Esophagus muscularis mucosa (tissue), 4 donors: ENCODE data around the gene ADGRD2.

Experiments
- CTCF ChIP-seq, 3 experiments: fragments of 200-600 bp in 2 of 3; fragments of 450-650 bp in 1 of 3; sonication (generic) in 2 of 3; IDR thresholded peaks; one replicate each; pipeline ENCODE4 v1.5.1; 2017 to 2019; ENCODE audit warnings: antibody characterized with exemption in 3 of 3, mild to moderate bottlenecking in 2 of 3, moderate library complexity in 1 of 3
- EP300 ChIP-seq: sonication (generic); formaldehyde crosslinking; IDR thresholded peaks from one replicate; pipeline ENCODE4 v1.6.1; 2017; ENCODE audit warnings: antibody characterized with exemption
- POLR2A ChIP-seq: fragments of 450-650 bp; IDR thresholded peaks from one replicate; pipeline ENCODE4 v1.6.1; 2017; ENCODE audit warnings: antibody characterized with exemption, moderate library complexity, mild to moderate bottlenecking, low read depth
- POLR2AphosphoS5 ChIP-seq, 2 donors: sonication (generic); formaldehyde crosslinking; IDR thresholded peaks; one replicate each; pipeline ENCODE4 v1.6.1; 2017; ENCODE audit warnings: antibody characterized with exemption in 2 of 2

GRCh38 chr9:124414612-124415011 is 35.6 kb upstream of the ADGRD2 start:
- TF ChIP-seq CTCF (IDR thresholded peaks at IDR 0.05) (no peak), POLR2A (no peak), EP300 (no peak), POLR2AphosphoS5 (IDR thresholded peaks at IDR 0.05) (no peak)
